GM18526 (cell line): ENCODE data around the gene CCDC85C.

Experiments
- POLR2A ChIP-seq: IDR thresholded peaks from 3 replicates; pipeline ENCODE4 v1.6.1; 2011; ENCODE audit not compliant: insufficient read length; ENCODE audit errors: extremely low read depth

Gene CCDC85C

GRCh38 chr14:99576304-99576703 is 27.7 kb downstream of the CCDC85C start:
- no peak for TF ChIP-seq POLR2A

GRCh38 chr14:99575043-99576023 is 28.7 kb downstream of the CCDC85C start:
- TF ChIP-seq POLR2A, result no peak

- no peak for TF ChIP-seq POLR2A
Measured at GRCh38 chr14:99574099-99574880, 29.7 kb downstream of the CCDC85C start.

- no peak for TF ChIP-seq POLR2A
Measured at GRCh38 chr14:99573436-99574098, 30.4 kb downstream of the CCDC85C start.

- TF ChIP-seq POLR2A, result no peak
Measured at GRCh38 chr14:99573000-99573330, 31.0 kb downstream of the CCDC85C start.

GRCh38 chr14:99572173-99572999 is 31.6 kb downstream of the CCDC85C start:
- TF ChIP-seq POLR2A, result no peak

GRCh38 chr14:99571303-99571986 is 32.6 kb downstream of the CCDC85C start:
- TF ChIP-seq POLR2A, result no peak

- no peak for TF ChIP-seq POLR2A
Measured at GRCh38 chr14:99570544-99571302, 33.3 kb downstream of the CCDC85C start.

- no peak for TF ChIP-seq POLR2A
Measured at GRCh38 chr14:99569725-99570543, 34.1 kb downstream of the CCDC85C start.

GRCh38 chr14:99568567-99569560 is 35.1 kb downstream of the CCDC85C start:
- no peak for TF ChIP-seq POLR2A
